NOMO-1 (cell line): Measurements from ENCODE around the gene CYYR1.

Experiments used
- DNase-seq, 2 experiments: peaks; one replicate each; lab custom pipeline; 2025; ENCODE audit not compliant: unreplicated experiment in 2 of 2; lab: John Stamatoyannopoulos, UW

Gene CYYR1

DNA sequence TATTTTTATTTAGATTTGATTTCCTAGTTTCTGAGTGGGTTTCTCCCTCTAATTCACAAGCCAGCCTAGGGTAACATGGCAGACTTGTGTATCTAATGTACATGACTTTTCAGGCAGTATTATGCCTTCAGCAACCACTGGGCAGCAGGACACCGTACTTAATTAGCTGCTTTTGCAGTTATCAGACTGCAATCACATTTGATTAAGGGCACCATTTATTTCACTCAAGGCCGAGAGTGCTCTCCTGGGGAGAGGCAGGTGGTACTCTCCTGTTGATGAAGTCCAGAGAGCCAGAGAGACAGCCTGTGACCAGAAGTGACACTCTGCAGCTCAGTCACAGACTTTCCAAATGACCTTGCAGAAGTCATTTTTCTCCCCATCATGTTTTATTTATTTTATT lies 18.7 kb downstream of the CYYR1 start:
- DNase-seq = no peak

DNA sequence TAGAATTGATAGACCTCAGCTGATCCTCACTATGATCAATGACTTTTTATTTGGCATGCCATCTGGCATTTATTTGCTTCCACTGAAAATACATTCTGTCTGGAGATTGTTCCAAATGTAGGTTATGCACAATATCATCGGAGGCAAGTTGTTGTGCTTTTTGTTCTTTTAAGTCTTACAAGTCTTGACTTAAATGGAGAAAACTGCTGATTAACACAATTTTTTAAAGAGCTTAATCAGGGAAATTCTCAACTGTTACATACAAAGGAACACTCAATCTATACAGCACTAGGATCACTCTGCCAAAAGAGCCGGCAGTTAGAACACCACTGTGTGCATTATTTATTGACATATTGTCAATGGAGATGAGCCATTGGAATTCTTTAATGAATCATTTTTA lies 19.2 kb downstream of the CYYR1 start:
- no peak for DNase-seq

DNA sequence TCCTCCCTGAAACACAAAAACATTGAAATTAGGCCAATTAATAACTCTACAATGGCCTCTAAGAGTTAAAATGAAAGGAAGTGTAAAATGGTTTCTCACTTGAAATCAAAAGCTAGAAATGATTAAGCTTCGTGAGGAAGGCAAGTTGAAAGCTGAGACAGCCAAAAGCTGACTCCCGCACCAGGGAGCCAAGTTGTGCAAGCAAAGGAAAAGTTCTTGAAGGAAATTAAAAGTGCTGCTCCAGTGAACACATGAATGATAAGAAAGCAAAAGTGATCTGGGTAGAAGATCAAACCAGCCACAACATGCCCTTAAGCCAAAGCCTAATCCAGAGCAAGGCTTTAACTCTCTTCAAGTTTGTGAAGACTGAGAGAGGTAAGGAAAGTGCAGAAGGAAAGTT lies 22.8 kb downstream of the CYYR1 start:
- no peak for DNase-seq

DNA sequence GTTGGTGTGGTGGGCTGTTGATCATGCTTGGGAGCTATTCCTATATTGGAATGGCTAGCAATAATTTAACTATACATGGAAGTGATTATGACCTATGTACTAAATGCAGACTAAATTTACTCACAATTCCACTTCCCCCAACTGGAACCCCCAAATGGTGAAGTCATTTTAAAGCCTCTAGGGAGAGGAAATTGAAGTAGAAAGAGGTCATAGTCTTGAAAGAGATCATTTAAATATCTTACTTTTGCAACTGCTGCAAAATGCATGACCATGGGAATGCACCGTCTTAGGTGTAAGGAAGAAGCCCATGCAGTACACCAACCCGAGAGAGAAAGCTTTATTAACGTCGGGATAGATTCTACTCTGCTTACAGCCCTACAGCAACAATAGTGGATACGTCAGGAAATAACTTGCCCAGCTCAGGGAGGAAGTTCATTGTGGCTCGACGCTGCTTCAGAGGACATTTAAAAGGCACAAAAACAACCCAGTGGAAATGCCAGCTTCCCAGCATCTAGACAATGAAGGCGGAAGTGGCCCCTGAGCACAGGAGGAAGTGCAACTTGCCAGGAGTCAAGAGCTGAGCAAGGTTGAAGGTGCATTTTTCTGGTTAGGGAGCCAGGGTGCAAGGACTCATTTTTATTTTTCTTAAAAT lies 26.5 kb downstream of the CYYR1 start:
- peak; percentile 56 to 74 for DNase-seq

DNA sequence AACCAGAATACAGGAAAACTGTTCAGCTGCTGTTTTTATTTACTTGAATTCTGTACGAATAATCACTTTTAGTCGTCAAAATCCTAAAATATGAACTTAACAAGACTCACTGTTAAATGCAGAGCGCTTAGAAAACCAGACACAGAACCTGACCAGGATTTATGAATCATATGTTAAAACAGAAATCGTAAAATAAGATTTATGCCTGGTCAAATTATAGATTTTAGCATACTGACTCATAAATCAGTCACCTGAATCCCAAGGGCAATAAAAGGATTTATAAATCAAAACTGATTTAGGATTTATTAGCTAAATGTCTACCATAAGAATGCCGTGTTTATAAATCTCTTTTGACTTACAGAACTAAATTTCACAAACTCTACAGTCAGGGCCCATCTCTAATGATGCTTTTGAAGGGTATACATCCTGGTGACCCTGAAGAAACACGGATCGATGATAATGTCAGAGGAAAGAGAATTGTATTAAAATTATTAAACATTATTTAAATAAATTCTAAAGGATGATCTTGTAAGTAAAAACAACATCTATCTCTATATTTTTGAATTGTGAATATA lies 28.8 kb downstream of the CYYR1 start:
- DNase-seq = no peak

DNA sequence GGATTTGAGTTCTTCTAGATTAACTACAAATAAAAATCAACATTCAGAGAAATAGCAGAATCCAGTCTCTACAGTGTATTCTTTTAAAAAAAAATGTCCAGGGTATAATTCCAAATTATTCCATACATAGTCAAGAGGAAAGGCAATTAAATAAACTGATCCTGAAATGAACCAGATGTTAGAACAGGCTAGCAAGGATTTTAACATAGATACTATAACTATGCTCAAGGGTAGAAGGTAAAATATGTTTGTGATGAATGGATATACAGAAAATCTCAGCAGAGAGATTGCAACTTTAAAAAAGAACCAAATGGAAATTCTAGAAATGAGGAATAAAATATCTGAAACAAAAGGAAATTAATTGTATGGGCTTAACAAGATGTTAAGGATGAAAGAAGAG lies 32.4 kb downstream of the CYYR1 start:
- no peak for DNase-seq

- peak; percentile 2 to 16 for DNase-seq
Measured at GRCh38 chr21:26539566-26539965, 33.5 kb downstream of the CYYR1 start.

DNA sequence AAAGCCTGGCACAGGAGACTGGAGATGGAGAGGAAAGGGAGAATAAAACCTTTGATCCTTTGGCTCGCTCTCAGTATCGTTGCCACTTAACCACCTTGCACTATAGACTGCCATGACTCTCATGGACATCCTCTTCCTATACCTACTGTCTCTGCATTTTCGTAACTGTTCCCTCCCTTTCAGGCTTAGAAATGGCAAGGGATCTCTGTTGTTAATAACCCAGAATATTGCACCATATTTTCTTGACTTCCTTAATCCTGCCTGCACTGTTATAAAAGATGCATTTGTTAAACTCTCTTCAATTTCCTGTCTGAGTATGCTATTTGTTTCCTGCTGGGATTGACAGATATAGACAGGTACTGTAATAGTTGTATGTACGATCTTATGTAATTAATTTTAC lies 38.6 kb downstream of the CYYR1 start:
- peak; percentile 32 to 47 for DNase-seq

DNA sequence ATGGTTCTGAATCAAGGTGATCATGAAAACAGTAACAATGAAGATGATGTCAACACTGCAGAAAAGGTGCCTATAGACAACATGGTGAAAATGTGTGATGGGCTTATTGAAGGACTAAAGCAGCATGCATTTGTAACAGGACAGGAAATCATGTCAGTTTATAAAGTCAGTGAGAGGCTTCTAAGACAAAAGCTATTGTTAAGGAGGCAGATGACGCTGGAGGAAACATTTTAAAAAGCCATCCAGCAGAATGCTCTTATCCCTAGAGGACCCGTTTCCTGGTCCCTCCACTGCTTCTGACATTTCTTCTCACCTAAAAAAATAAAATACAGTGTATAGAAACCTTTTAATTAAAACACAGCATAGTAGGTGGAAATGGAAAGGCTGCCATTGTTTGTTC lies 40.9 kb downstream of the CYYR1 start:
- no peak for DNase-seq

GRCh38 chr21:26529526-26529925 lies 43.6 kb downstream of the CYYR1 start:
- DNase-seq = no peak

- no peak for DNase-seq
Measured at GRCh38 chr21:26528882-26529281, 44.2 kb downstream of the CYYR1 start.

DNA sequence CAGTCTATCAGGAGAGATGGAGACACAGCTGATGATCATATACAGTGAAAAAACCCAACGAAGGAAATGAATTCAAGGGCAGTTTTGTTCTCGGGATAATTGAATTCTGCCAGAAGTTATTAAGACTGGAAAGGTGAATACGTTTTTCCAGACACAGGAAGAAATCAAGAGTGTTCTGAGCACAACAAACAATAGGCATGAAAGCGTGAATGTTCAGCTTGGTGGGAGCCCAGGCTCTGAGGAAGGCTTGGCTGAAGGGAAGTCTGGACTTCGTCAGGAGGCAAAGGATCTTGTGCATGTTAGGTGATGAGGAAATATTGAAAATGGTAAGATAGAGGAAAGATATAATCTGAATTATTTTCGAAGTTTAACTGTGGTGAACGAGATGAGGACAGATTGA lies 50.4 kb downstream of the CYYR1 start:
- DNase-seq = no peak

GRCh38 chr21:26519142-26519541 lies 53.9 kb downstream of the CYYR1 start:
- no peak for DNase-seq

- DNase-seq = no peak
Measured at GRCh38 chr21:26515257-26515656, 57.8 kb downstream of the CYYR1 start.

GRCh38 chr21:26513212-26513611 lies 59.9 kb downstream of the CYYR1 start:
- no peak for DNase-seq

- no peak for DNase-seq
Measured at GRCh38 chr21:26512664-26513063, 60.4 kb downstream of the CYYR1 start.

GRCh38 chr21:26508903-26509302 lies 64.2 kb downstream of the CYYR1 start:
- DNase-seq = no peak

DNA sequence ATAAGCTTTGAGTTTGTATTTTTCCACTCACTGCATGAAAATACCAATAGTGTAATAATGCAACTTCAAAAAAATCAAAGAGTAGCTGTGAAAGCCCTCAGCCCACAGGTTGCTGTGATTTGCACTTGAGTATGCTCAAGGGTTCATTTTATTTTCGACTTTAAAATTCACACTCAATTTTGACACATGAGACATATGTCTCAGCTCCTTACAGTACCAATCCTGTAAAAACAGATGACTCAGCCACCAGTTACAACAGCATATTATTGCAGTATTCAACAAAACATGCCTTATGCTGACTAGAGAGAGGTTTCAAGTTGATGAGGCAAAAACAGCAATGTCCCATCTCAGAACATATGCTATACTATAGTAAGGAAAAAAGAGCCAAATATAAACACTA lies 66.1 kb downstream of the CYYR1 start:
- no peak for DNase-seq

DNA sequence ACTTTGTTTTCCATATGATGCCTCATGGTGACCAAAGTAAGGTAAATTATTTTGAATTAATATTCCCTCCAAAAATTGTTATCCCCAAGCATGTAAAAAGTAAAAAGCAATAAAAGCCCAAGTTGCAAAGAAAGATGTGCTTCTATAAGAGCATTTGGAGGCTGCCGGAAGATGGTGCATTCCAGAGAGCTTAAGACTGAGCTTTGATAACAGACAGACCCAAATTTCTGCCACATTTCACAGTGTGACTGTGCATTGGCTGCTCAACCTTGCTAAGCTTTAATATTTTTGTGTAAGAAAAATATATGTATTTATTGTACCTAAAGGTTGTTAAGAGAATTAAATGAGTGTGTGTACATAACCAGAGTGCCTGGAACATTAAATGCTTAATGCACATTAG lies 67.9 kb downstream of the CYYR1 start:
- DNase-seq = no peak

DNA sequence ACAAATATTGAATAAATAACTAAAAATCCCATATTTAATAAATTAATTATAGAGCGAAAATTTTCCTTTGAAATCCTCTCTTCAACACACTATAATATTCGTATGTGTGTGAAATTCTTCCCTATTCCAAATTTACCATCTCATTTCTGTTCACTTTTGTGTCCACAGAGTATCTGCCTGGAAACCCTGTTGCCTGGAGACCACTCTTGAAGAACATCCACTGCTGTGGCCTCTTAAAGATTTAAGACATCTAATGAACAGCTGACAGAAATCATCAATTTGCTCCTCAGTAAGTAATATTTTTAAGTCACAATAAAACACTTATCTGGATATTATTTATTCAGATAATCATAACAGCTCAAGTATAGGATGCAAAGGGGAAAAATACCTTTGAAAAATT lies 69.7 kb downstream of the CYYR1 start:
- DNase-seq = no peak

GRCh38 chr21:26501495-26502021 lies 71.5 kb downstream of the CYYR1 start:
- DNase-seq = no peak

- no peak for DNase-seq
Measured at GRCh38 chr21:26499495-26499894, 73.6 kb downstream of the CYYR1 start.
